HG02970 (cell line): ENCODE measurements around the gene TMEM151B.

Source experiments
- ATAC-seq: cut with Tn5 transposase; IDR thresholded peaks from one replicate; pipeline ENCODE4 v1.9.1; 2021; ENCODE audit warnings: mild to moderate bottlenecking, moderate library complexity, moderate number of reproducible peaks; ENCODE audit not compliant: unreplicated experiment, low FRiP score

Gene TMEM151B

GRCh38 chr6:44276667-44277640 lies 6.7 kb downstream of the TMEM151B start:
- ATAC-seq: no peak

DNA sequence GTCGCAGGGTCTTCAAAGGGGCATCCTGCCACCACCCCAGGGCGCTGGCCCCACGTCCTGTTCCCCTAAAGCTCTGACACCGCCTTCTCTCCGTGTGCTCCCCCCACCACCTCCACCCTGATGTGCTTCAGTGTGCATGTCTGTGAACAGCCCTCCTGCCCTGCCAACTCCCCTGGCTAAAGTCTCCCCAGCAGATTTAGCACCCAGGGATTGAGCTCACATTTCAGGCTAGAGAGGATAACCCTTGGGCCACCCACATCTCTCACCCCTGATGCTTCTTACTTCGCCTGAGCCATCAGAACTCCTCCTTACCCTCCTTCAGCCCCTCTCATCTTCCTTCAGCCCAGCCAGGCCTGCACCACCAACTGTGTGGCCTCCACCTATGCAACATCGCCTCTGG lies 7.5 kb downstream of the TMEM151B start:
- no peak for ATAC-seq

GRCh38 chr6:44278315-44278714 lies 8.1 kb downstream of the TMEM151B start:
- ATAC-seq: no peak

DNA sequence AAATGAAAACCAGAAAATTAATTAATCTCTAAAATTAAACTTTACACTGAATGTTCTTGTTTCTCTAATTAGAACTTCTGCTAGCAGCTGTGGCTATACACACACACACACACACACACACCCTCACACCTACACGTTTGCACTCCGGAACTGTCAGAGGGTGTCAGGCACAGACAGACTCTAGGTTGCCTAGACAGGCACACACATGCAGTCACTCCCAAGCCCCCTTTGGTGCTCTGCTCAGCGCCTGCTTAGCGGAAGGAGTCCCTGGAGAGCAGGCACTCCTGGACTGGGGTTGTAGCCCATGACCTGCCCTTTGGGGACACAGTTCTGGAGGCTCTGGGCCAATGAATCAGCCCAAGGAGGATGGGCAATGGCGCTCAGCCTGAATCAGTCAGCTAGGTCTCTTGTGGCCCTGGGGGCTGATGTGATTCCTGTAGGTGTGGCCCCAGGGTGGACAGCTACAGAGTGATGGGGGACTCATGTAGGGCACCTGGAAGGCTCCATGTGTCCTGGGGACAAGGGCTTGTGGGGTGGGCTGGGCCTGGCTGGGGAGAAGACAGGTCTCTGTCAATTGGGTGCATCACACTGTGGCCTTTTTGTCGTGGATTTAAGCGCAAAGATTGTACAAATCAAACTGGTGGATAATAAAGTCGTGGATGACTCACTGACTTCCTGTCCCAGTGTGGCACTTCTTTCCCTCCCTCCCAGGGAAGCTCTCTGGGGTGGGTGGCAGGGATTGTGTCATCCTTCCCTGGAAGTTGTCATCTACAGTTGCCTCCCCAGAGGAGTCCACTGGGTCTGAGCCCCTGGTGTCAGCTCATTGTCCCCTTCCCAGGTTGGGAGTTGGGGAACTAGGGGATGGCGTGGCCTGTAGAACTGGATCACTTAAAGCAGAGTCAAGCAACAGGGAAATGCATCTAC lies 8.8 kb downstream of the TMEM151B start:
- no peak for ATAC-seq

DNA sequence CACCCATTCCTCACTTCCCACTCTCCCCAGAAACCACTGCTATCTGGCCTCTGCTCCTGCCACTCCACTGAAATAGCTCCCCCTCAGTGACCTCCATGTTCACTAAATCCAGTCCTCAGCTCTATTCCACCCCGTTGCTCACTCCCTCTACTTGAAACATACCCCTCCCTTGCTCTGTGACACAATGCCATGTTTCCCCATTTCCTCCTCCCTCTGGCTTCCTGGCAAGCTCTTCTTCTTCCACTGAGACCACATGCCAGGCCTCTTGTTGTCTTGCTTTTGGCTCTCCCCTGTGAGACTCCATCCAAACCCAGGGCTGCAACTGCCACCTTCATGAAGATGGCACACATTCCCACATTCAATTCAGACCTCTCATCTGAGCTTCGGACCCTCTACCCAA lies 13.9 kb downstream of the TMEM151B start:
- no peak for ATAC-seq

GRCh38 chr6:44284867-44285266 lies 14.6 kb downstream of the TMEM151B start:
- no peak for ATAC-seq

DNA sequence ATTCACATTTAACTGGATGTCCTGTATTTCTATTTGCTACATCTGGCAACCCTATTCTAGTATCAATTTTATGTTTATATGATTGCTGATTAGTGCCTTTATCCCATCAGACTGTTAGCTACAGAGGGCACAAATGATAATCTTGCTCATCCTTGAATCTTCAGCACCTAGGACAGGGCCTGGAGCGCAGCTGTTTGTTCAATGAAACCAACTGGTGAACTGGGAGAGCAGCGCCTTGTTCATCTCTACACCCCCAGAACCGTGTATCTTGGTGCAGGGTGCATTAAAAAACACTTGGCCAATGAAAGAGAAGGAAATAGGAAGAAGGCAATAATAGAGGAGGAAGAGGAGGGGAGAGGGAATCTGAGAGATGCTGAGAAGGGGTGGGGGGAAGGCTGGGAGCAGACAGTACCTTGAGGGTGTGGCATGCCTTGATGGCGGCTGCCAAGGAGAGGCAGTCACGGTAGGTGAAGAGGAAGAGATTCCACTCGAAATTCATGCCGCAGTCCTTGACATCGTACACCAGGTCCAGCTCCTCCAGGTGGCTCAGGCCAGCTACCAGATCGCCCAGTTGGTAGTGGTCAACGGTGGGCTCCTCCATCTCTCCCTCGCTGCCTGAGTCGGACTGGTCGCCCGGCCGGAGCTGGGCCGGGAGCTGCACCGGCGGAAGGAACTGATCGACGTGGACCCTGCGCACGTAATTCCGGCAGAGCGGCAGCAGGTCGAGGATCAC lies 15.5 kb downstream of the TMEM151B start:
- ATAC-seq: no peak

DNA sequence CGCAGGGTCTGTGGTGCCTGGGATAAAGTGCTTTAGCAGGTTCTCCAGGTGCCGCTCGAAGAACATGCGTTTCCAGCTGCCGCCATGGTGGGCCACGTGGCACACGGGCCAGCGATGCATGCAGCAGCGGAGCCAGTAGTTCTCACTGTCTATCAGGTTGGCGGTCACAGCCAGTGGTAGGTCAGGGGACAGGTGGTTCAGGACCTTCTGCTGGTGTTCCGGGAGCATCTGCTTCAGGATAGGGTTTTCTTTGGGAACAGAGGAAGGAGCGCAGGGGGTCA lies 16.0 kb downstream of the TMEM151B start:
- no peak for ATAC-seq

GRCh38 chr6:44286747-44287146 lies 16.5 kb downstream of the TMEM151B start:
- no peak for ATAC-seq

DNA sequence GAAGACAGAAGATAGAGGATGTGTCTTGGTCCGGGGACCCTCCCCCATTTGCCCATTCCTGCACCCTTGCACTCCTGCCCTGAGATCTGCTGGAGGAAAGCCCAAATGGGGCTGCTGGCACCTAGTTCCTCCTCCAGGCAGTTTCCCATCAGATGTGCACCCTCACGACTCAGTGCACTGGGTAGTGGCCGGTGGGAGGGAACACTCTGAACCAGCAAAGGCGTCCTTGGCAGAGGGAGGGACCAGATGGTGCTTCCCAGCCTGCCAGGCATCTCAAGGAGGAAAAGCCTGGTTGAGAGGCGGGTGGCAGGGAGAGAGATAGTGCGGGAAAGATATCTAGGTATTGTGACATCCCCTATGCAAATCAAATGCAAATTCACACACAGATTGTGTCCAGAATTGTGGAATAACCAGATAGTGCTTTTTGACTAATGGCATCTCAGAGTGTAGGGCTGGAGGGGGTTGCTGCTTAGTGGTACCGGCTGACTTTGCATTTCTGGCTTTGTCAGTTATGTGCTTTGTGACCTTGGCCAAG lies 19.5 kb downstream of the TMEM151B start:
- ATAC-seq: no peak

GRCh38 chr6:44291841-44292240 lies 21.6 kb downstream of the TMEM151B start:
- ATAC-seq: no peak

GRCh38 chr6:44292661-44293365 lies 22.6 kb downstream of the TMEM151B start:
- no peak for ATAC-seq

DNA sequence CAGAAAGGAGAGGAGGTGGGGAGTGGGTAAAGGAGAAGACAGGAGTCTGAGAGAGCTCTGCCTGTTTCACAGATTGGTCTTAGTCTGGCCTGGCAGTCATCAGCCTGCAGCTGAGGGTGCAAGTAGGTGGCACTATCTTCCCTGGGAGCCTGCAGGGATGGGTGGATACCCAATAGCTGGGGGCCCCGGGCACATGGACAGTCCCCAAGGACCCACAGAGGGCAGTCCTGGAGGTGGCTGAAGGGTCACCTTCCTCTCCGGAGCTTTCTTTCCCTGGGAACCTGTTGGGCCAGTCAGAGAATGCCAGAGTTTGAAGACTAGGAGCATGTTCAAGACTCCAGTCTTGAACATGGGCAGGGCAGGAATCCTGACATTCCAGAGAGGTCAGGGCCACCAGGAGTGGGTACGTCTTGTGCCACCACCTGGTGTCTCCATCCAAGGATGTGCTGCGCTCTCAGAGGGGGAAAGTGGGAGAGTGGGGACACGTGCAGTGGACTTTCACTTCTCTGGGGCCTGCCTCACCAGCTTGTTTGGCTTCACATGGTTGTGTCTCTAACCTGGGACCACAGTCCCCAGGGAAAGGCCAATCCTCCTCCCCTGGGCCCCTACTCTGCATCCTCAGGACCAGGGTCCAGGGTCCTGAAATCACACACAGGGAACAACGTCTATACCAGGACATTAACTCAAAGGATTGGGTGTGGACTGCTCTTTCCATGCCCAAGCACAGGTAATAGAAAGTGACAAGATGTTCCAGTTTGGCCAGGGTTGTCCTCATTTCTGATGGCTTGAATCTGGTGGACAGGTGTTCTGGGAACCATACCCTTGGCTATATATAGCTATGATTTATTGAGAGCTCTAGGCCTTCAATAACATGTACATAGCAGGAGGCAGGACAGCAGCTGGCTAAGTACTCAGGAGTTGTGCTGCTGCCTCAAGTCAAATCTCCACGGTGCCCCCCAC lies 24.9 kb downstream of the TMEM151B start:
- no peak for ATAC-seq

- no peak for ATAC-seq
These were observed 27.1 kb downstream of the TMEM151B start for GRCh38 chr6:44297063-44298038.

- no peak for ATAC-seq
These were observed 28.0 kb downstream of the TMEM151B start for GRCh38 chr6:44298055-44298803.

GRCh38 chr6:44298864-44299263 lies 28.6 kb downstream of the TMEM151B start:
- ATAC-seq: no peak

GRCh38 chr6:44300292-44300823 lies 30.1 kb downstream of the TMEM151B start:
- no peak for ATAC-seq
